Activated CD8-positive, alpha-beta memory T cell treated with anti-CD3 and anti-CD28 coated beads for 36 hours (primary cell): ENCODE data around the gene CACNG1. TPM values are rescaled to one million over a fixed set of nuclear protein-coding genes. Genes with fewer than 3 reads are reported as not detected.
"Not testable (repeated sequence)": the region's sequence is repeated elsewhere in the genome, so short reads cannot be mapped to it uniquely, and the experiment has no call there.

ENCODE experiments used
- CTCF ChIA-PET: fragments of 350-600 bp; sonication (Branson Sonifier 250); formaldehyde crosslinking; loops from one replicate; lab custom pipeline; 2021; ENCODE audit warnings: antibody characterized with exemption; lab: Charles Lee
- POLR2A ChIA-PET: fragments of 350-600 bp; sonication (Branson Sonifier 250); formaldehyde crosslinking; loops from one replicate; lab custom pipeline; 2021; ENCODE audit warnings: antibody characterized with exemption; lab: Charles Lee
- total RNA-seq, 2 experiments: library from RNA; stranded (reverse); gene quantifications; one replicate each; pipeline ENCODE4 v1.2.3, GENCODE V29; 2021

CACNG1 gene
- total RNA-seq, 2 experiments from 2014 or later: not detected

- POLR2A ChIA-PET: no interaction called here
- CTCF ChIA-PET: no interaction called here
Observed at GRCh38 chr17:67067571-67068482, 23.5 kb downstream of the CACNG1 start.

- CTCF ChIA-PET: no interaction called here
- POLR2A ChIA-PET: no interaction called here
Observed at GRCh38 chr17:67068999-67069398, 24.6 kb downstream of the CACNG1 start.

GRCh38 chr17:67069603-67070136 lies 25.3 kb downstream of the CACNG1 start:
- ChIA-PET POLR2A (no interaction called here), CTCF (no interaction called here)

GRCh38 chr17:67071595-67071994 lies 27.2 kb downstream of the CACNG1 start:
- ChIA-PET POLR2A (no interaction called here), CTCF (no interaction called here)

GRCh38 chr17:67072885-67073284 lies 28.5 kb downstream of the CACNG1 start:
- ChIA-PET CTCF (no interaction called here), POLR2A (no interaction called here)

- ChIA-PET CTCF (no interaction called here), POLR2A (no interaction called here)
Observed at GRCh38 chr17:67074781-67075180, 30.4 kb downstream of the CACNG1 start.

GRCh38 chr17:67076290-67076689 lies 31.9 kb downstream of the CACNG1 start:
- ChIA-PET POLR2A (no interaction called here), CTCF (interaction anchor here (0.6 kb wide), 1 partner anchor 854 kb away, joined by 3 read pairs; no protein-coding TSS in a partner anchor)

GRCh38 chr17:67078292-67078691 lies 33.9 kb downstream of the CACNG1 start:
- POLR2A ChIA-PET: no interaction called here
- CTCF ChIA-PET: no interaction called here

GRCh38 chr17:67079491-67079890 lies 35.1 kb downstream of the CACNG1 start:
- ChIA-PET POLR2A (no interaction called here), CTCF (no interaction called here)

- ChIA-PET POLR2A (no interaction called here), CTCF (no interaction called here)
Observed at GRCh38 chr17:67080804-67081203, 36.5 kb downstream of the CACNG1 start.

- ChIA-PET POLR2A (no interaction called here), CTCF (interaction anchor here (0.9 kb wide), 1 partner anchor 176 kb away, joined by 3 read pairs; no protein-coding TSS in a partner anchor)
Observed at GRCh38 chr17:67082107-67082506, 37.8 kb downstream of the CACNG1 start.

- POLR2A ChIA-PET: no interaction called here
- CTCF ChIA-PET: no interaction called here
Observed at GRCh38 chr17:67085406-67085805, 41.1 kb downstream of the CACNG1 start.

- ChIA-PET POLR2A (interaction anchor here (0.7 kb wide), 1 partner anchor 7 kb away, joined by 3 read pairs; no protein-coding TSS in a partner anchor), CTCF (no interaction called here)
Observed at GRCh38 chr17:67088639-67089038, 44.3 kb downstream of the CACNG1 start.

- POLR2A ChIA-PET: no interaction called here
- CTCF ChIA-PET: no interaction called here
Observed at GRCh38 chr17:67090341-67090740, 46.0 kb downstream of the CACNG1 start.

GRCh38 chr17:67092291-67092690 lies 47.9 kb downstream of the CACNG1 start:
- CTCF ChIA-PET: no interaction called here
- POLR2A ChIA-PET: no interaction called here

- CTCF ChIA-PET, POLR2A ChIA-PET: not testable (repeated sequence)
Observed at GRCh38 chr17:67092710-67093109, 48.4 kb downstream of the CACNG1 start.

- CTCF ChIA-PET: no interaction called here
Observed at GRCh38 chr17:67093348-67093747, 49.0 kb downstream of the CACNG1 start.

GRCh38 chr17:67095291-67095690 lies 50.9 kb downstream of the CACNG1 start:
- CTCF ChIA-PET: not testable (repeated sequence)

More at GRCh38 chr17:67093348-67093747, 49.0 kb downstream of the CACNG1 start:
- POLR2A ChIA-PET: no interaction called here

GRCh38 chr17:67095803-67096202 lies 51.4 kb downstream of the CACNG1 start:
- POLR2A ChIA-PET: no interaction called here
- CTCF ChIA-PET: interaction anchor here (0.9 kb wide), 1 partner anchor 82 kb away, joined by 4 read pairs; no protein-coding TSS in a partner anchor

More at GRCh38 chr17:67095291-67095690, 50.9 kb downstream of the CACNG1 start:
- POLR2A ChIA-PET: not testable (repeated sequence)

GRCh38 chr17:67096609-67097008 lies 52.3 kb downstream of the CACNG1 start:
- ChIA-PET CTCF (interaction anchor here (0.9 kb wide), 1 partner anchor 81 kb away, joined by 4 read pairs; no protein-coding TSS in a partner anchor), POLR2A (no interaction called here)

GRCh38 chr17:67098006-67098405 lies 53.7 kb downstream of the CACNG1 start:
- ChIA-PET POLR2A (no interaction called here), CTCF (no interaction called here)
